Activated CD4-positive, CD25-positive, alpha-beta regulatory T cell (primary cell): ENCODE data around the gene LPP.

Source experiments
- DNase-seq, 4 experiments: peaks; one replicate each; lab custom pipeline; 2025; lab: John Stamatoyannopoulos, UW

LPP gene

GRCh38 chr3:188832961-188833721, 679.2 kb downstream of the LPP start:
- no peak for DNase-seq

GRCh38 chr3:188834349-188834748, 680.4 kb downstream of the LPP start:
- DNase-seq, result no peak

GRCh38 chr3:188839187-188839695, 685.3 kb downstream of the LPP start:
- no peak for DNase-seq

- DNase-seq, result no peak
These were observed 686.3 kb downstream of the LPP start for GRCh38 chr3:188840290-188840689.

- no peak for DNase-seq
These were observed 687.9 kb downstream of the LPP start for GRCh38 chr3:188841906-188842305.

- DNase-seq, result no peak
These were observed 688.7 kb downstream of the LPP start for GRCh38 chr3:188842639-188843038.

GRCh38 chr3:188844096-188844495, 690.1 kb downstream of the LPP start:
- no peak for DNase-seq

GRCh38 chr3:188845514-188845913, 691.6 kb downstream of the LPP start:
- DNase-seq, result no peak

GRCh38 chr3:188848947-188849346, 695.0 kb downstream of the LPP start:
- DNase-seq, result no peak

GRCh38 chr3:188853856-188854771, 700.2 kb downstream of the LPP start:
- no peak for DNase-seq

GRCh38 chr3:188854772-188855149, 700.8 kb downstream of the LPP start:
- no peak for DNase-seq

- DNase-seq, result no peak
These were observed 701.7 kb downstream of the LPP start for GRCh38 chr3:188855675-188856074.

- no peak for DNase-seq
These were observed 706.2 kb downstream of the LPP start for GRCh38 chr3:188860147-188860546.

GRCh38 chr3:188861842-188862744, 708.1 kb downstream of the LPP start:
- DNase-seq, result no peak

GRCh38 chr3:188863999-188864406, 710.0 kb downstream of the LPP start:
- DNase-seq, result no peak

- no peak for DNase-seq
These were observed 713.8 kb downstream of the LPP start for GRCh38 chr3:188867691-188868265.

GRCh38 chr3:188868803-188869202, 714.8 kb downstream of the LPP start:
- DNase-seq, result no peak

GRCh38 chr3:188869628-188870027, 715.7 kb downstream of the LPP start:
- no peak for DNase-seq

- DNase-seq, result no peak
These were observed 716.5 kb downstream of the LPP start for GRCh38 chr3:188870431-188870830.

- no peak for DNase-seq
These were observed 720.6 kb downstream of the LPP start for GRCh38 chr3:188874576-188874975.

- DNase-seq, result no peak
These were observed 721.5 kb downstream of the LPP start for GRCh38 chr3:188875413-188875812.

GRCh38 chr3:188876370-188876769, 722.4 kb downstream of the LPP start:
- DNase-seq, result no peak
